Erythroblast (primary cell): ENCODE data around the gene CHI3L1.

Experiments
- DNase-seq, 2 experiments: peaks; one replicate each; lab custom pipeline; 2025; lab: John Stamatoyannopoulos, UW
- GATA1 ChIP-seq: IDR thresholded peaks from 2 replicates; pipeline ENCODE4 v1.6.1; 2011; ENCODE audit warnings: low read depth, mild to moderate bottlenecking, control low read depth, low read length, moderate library complexity
- POLR2A ChIP-seq: IDR thresholded peaks from 2 replicates; pipeline ENCODE4 v1.6.1; 2011; ENCODE audit warnings: mild to moderate bottlenecking, low read length

CHI3L1 gene

GRCh38 chr1:203163891-203164635 is 22.4 kb downstream of the CHI3L1 start:
- no peak for DNase-seq
- no peak for TF ChIP-seq GATA1
- no peak for TF ChIP-seq POLR2A

DNA sequence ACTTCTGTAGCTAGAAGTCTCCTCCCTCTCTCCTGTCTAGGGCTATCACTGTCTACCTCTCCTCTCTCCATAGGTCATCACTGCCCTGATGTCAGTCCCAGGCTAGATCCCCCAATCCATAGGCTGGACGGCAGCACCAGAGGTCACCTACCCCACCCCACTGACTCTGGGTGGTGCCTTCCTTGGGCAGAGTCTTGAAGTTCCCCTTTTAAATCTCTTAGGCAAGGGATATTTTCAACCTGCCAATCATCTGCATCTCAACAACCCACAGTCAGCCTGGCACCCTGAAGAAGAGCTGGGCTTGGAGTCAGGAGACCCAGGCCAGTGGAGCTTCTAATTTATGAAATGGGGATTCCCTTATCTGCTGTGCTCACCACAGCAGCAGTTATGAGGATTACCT is 24.1 kb downstream of the CHI3L1 start:
- TF ChIP-seq GATA1 (no peak), POLR2A (no peak)
- DNase-seq: no peak

DNA sequence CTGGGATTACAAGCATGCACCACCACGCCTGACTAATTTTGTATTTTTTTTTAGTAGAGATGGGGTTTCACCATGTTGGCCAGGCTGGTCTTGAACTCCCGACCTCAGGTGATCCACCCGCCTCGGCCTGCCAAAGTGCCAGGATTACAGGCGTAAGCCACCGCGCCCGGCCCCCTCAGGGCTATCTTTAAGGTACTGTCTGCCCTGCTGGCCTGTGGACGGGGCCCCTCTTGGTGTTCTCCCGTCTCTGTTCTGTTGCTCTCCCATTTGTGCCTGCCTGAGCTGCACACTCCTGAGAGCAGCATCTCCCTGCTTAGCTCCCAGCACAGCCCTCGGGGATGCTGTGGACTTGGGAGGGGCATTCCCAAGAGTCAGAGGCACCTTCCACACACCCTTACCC is 24.8 kb downstream of the CHI3L1 start:
- DNase-seq: no peak

GRCh38 chr1:203161175-203161574 is 25.3 kb downstream of the CHI3L1 start:
- DNase-seq: no peak
- TF ChIP-seq POLR2A (no peak), GATA1 (no peak)

More for the DNA sequence above, 24.8 kb downstream of the CHI3L1 start:
- TF ChIP-seq POLR2A (no peak), GATA1 (no peak)

DNA sequence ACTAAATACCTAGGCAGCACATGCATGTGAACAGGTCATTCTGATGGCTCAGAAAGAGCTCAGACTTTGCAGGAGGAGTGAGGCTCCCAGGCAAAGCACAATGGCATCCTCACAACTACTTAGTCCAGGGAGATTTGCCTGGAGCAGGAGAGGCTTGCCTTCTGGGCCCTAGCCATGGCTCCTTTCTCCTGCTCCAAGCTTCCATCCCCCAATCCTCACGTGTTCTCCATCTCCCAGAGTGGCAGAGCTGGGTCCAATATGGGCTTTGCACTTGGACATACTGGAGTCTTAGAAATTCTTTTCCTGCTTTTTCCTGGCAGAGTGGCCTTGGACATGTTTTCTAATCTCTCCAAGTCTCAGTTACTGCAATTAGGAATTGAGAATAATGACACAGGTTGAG is 26.7 kb downstream of the CHI3L1 start:
- DNase-seq: no peak
- TF ChIP-seq GATA1: no peak
- TF ChIP-seq POLR2A: no peak

- DNase-seq: no peak
- TF ChIP-seq POLR2A: no peak
- TF ChIP-seq GATA1: no peak
Measured at GRCh38 chr1:203158960-203159665, 27.4 kb downstream of the CHI3L1 start.

DNA sequence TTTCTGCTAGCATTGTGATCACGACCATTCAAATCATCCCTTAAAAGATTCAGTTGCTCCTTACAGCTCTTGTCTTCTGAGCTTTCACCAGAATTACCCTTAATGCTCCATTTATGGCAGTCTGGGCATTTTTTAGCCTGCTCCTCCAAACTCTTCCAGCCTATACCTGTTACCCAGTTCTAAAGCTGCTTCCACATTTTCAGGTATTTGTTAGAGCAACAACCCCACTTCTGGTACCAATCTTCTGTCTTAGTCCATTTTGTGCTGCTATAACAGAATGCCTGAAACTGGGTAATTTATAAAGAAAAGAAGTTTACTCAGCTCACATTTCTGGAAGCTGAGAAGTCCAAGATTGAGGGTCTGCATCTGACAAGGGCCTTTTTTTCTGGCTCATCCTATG is 28.1 kb downstream of the CHI3L1 start:
- TF ChIP-seq POLR2A: no peak
- TF ChIP-seq GATA1: no peak
- DNase-seq: no peak

DNA sequence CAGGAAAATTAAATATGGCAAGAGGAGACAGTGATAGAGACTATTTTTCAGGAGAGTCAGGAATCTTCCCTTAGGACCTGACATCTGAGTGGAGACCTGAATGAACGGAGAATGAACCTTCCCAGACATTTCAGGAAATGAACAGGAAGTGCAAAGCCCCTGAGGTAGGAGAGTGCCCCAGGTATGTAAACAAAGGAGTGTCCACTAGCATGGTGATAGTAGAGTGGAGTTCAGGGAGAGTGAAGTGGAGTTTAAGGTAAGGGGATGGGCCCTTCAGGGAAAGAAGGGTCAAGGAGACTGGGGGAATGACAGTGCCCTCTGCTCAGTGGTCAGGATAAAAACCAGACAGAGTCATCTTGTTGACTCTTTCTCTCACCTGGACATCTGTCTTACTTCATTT is 30.2 kb downstream of the CHI3L1 start:
- no peak for DNase-seq
- TF ChIP-seq POLR2A (no peak), GATA1 (no peak)

GRCh38 chr1:203153989-203154821 is 32.3 kb downstream of the CHI3L1 start:
- TF ChIP-seq POLR2A (no peak), GATA1 (no peak)
- DNase-seq: no peak

GRCh38 chr1:203153051-203153988 is 33.2 kb downstream of the CHI3L1 start:
- TF ChIP-seq POLR2A (no peak), GATA1 (no peak)
- no peak for DNase-seq

DNA sequence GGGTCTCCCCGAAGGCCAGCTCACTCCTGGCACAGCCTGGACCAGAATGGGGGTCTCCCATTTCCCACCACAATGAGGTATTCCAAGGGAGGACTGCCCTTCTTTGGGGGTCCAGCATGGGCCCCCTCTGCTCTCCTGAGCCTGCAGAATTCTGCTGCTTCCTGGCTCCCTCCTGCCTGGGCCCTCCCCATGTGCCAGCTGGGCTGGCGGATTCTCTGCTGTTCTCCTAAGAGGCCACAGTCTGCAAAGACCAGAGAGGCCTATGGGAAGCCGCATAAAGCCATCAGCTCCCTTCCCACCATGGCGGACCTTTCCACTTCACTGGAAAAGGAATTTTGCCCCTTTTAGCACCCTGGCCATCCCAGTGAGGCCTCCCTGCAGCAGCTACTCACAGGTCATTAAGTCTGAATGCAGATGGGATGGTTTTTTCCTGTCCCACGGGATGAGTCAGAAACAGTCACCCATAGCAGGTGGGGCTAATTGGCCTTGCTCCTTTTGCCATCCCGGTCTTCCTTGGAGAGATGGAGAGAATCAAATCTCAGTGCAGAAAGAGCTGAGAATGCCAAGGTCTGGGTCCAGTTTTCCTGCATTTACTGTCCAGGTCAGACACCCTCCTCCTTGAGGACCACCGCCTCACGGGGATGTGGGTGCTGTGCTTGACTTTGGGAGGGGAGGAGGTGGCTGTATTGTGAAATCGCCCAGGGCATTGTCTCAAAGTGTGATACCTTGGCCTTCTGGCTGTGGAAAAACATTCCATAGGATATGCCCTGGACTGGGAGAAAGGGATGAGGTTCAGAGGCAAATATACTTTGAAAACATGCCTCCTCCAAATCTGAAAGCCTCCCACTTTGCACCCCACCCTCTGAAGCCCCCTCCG is 34.1 kb downstream of the CHI3L1 start:
- TF ChIP-seq POLR2A (no peak), GATA1 (no peak)
- DNase-seq: no peak
